ENCODE data around the gene NOS2.
"Not testable (repeated sequence)": the region's sequence is repeated elsewhere in the genome, so short reads cannot be mapped to it uniquely, and the experiment has no call there.

NOS2 gene

GRCh38 chr17:27756467-27757371 is 43.6 kb downstream of the NOS2 start:
- no peaks in the 10 kb centered on the region for H3K9me3 ChIP-seq (ENCODE audit: control insufficient read depth in 2 of 2, low read length in 2 of 2)
- no peak overlapping the region for H3K9ac ChIP-seq (ENCODE audit: low read depth in 1 of 2, low read length in 2 of 2)
- H3K4me1 ChIP-seq (ENCODE audit: control insufficient read depth in 2 of 2, insufficient read depth in 2 of 2, low read length in 2 of 2), result no peaks in the 10 kb centered on the region
- no peaks in the 10 kb centered on the region for H3K36me3 ChIP-seq (ENCODE audit: control insufficient read depth in 2 of 2, insufficient read depth in 2 of 2, low read length in 2 of 2)
- no peaks in the 10 kb centered on the region for H3K27me3 ChIP-seq (ENCODE audit: control insufficient read depth in 2 of 2, insufficient read depth in 2 of 2, low read length in 2 of 2)
- no peak overlapping the region for H3K27ac ChIP-seq (ENCODE audit: low read depth in 2 of 2, low read length in 2 of 2)
- no peak overlapping the region for H3K4me3 ChIP-seq (ENCODE audit: low read length in 2 of 2)

DNA sequence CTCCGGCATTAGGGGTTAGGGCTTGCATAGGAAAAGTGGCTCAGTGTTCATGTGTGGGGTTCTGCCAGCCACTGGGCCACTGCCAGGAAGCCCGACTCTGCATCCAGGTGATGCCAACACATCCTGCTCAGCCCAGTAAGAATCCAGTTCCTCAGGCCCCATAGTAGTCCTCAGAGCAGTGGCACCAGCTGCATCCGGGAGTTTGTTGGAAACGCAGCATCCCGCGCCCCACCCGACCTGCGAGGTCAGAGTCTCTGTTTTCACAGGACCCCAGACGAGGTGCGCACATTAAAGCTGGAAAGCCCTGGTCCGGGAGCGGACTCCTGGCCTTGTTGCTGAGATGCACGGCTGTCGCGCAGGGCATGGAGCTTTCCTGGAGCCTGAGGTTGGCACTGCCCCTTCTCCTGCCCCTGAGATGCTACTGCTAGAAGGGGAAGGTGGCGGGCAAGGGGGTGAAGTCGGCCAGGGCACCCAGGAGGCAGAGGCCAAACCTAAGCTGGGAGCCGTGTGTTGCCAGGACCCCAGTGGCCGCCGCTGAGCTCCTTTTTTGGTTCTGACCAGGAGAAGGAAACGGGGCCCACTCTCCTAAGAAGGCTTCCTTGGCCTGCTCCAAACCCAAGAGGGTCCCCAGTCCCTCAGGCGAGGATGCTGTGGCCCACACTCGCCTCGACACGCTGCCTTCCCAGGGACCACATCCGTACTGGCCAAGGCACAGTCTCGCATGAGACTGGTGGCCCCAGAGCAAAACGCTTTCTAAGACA is 44.4 kb downstream of the NOS2 start:
- no peaks in the 10 kb centered on the region for H3K36me3 ChIP-seq (ENCODE audit: control insufficient read depth in 2 of 2, insufficient read depth in 2 of 2, low read length in 2 of 2)
- H3K4me3 ChIP-seq (ENCODE audit: low read length in 2 of 2), result no peak overlapping the region
- no peaks in the 10 kb centered on the region for H3K4me1 ChIP-seq (ENCODE audit: control insufficient read depth in 2 of 2, insufficient read depth in 2 of 2, low read length in 2 of 2)
- no peaks in the 10 kb centered on the region for H3K9me3 ChIP-seq (ENCODE audit: control insufficient read depth in 2 of 2, low read length in 2 of 2)
- H3K27me3 ChIP-seq (ENCODE audit: control insufficient read depth in 2 of 2, insufficient read depth in 2 of 2, low read length in 2 of 2), result no peaks in the 10 kb centered on the region
- H3K27ac ChIP-seq (ENCODE audit: low read depth in 2 of 2, low read length in 2 of 2), result no peak overlapping the region
- H3K9ac ChIP-seq (ENCODE audit: low read depth in 1 of 2, low read length in 2 of 2), result no peak overlapping the region

- Histone ChIP-seq H3K9ac (ENCODE audit: low read depth in 1 of 2, low read length in 2 of 2) (no peak overlapping the region), H3K9me3 (ENCODE audit: control insufficient read depth in 2 of 2, low read length in 2 of 2) (no peaks in the 10 kb centered on the region), H3K4me3 (ENCODE audit: low read length in 2 of 2) (no peak overlapping the region), H3K4me1 (ENCODE audit: control insufficient read depth in 2 of 2, insufficient read depth in 2 of 2, low read length in 2 of 2) (no peaks in the 10 kb centered on the region), H3K27me3 (ENCODE audit: control insufficient read depth in 2 of 2, insufficient read depth in 2 of 2, low read length in 2 of 2) (no peaks in the 10 kb centered on the region), H3K27ac (ENCODE audit: low read depth in 2 of 2, low read length in 2 of 2) (no peak overlapping the region), H3K36me3 (ENCODE audit: control insufficient read depth in 2 of 2, insufficient read depth in 2 of 2, low read length in 2 of 2) (no peaks in the 10 kb centered on the region)
Measured at GRCh38 chr17:27754549-27754948, 45.8 kb downstream of the NOS2 start.

- not testable (repeated sequence) for H3K9me3 ChIP-seq (ENCODE audit: control insufficient read depth in 2 of 2, low read length in 2 of 2); H3K9ac ChIP-seq (ENCODE audit: low read depth in 1 of 2, low read length in 2 of 2); H3K4me1 ChIP-seq (ENCODE audit: control insufficient read depth in 2 of 2, insufficient read depth in 2 of 2, low read length in 2 of 2); H3K27ac ChIP-seq (ENCODE audit: low read depth in 2 of 2, low read length in 2 of 2); H3K4me3 ChIP-seq (ENCODE audit: low read length in 2 of 2); H3K36me3 ChIP-seq (ENCODE audit: control insufficient read depth in 2 of 2, insufficient read depth in 2 of 2, low read length in 2 of 2); H3K27me3 ChIP-seq (ENCODE audit: control insufficient read depth in 2 of 2, insufficient read depth in 2 of 2, low read length in 2 of 2)
Measured at GRCh38 chr17:27753726-27754125, 46.6 kb downstream of the NOS2 start.

DNA sequence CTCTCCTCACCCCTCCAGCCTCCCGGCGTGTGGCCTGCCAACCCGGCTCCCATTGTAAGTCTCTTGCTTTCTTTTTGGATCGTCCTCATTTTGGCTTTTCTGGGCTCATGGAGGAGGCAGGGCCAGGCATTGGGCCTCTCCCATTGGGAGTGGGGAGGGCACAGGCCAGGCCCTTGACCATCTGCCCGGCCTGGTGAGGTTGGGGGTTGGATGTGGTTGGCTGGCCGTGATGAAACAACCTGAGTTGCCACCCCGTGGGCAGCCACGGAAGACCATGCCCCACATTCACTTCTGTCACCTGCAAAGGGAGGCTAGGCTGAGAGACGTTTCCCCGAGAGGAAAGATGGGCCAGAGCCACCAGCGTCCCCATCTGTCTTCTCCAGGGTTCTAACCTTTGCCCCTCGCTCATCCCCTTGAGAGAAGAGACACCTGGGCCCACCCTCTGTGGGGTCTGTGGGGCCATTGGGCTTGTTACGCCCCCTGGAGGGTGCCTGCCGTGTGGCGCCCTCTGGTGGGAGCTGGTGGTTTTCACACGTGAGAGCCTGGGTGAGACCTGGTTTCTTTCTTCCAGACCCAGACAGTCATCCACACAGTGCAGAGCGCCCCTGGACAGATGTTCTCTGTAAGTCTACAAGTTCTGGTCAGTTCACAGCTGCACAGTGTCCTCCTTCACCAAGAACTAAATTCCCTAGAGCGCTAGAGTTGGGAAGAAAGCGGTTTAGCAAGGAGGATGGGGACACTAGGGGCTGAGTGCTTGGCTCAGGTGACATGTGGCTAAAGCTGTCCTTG is 47.3 kb downstream of the NOS2 start:
- H3K27ac ChIP-seq (ENCODE audit: low read depth in 2 of 2, low read length in 2 of 2); H3K9me3 ChIP-seq (ENCODE audit: control insufficient read depth in 2 of 2, low read length in 2 of 2); H3K9ac ChIP-seq (ENCODE audit: low read depth in 1 of 2, low read length in 2 of 2); H3K36me3 ChIP-seq (ENCODE audit: control insufficient read depth in 2 of 2, insufficient read depth in 2 of 2, low read length in 2 of 2); H3K4me3 ChIP-seq (ENCODE audit: low read length in 2 of 2); H3K27me3 ChIP-seq (ENCODE audit: control insufficient read depth in 2 of 2, insufficient read depth in 2 of 2, low read length in 2 of 2); H3K4me1 ChIP-seq (ENCODE audit: control insufficient read depth in 2 of 2, insufficient read depth in 2 of 2, low read length in 2 of 2): not testable (repeated sequence)

DNA sequence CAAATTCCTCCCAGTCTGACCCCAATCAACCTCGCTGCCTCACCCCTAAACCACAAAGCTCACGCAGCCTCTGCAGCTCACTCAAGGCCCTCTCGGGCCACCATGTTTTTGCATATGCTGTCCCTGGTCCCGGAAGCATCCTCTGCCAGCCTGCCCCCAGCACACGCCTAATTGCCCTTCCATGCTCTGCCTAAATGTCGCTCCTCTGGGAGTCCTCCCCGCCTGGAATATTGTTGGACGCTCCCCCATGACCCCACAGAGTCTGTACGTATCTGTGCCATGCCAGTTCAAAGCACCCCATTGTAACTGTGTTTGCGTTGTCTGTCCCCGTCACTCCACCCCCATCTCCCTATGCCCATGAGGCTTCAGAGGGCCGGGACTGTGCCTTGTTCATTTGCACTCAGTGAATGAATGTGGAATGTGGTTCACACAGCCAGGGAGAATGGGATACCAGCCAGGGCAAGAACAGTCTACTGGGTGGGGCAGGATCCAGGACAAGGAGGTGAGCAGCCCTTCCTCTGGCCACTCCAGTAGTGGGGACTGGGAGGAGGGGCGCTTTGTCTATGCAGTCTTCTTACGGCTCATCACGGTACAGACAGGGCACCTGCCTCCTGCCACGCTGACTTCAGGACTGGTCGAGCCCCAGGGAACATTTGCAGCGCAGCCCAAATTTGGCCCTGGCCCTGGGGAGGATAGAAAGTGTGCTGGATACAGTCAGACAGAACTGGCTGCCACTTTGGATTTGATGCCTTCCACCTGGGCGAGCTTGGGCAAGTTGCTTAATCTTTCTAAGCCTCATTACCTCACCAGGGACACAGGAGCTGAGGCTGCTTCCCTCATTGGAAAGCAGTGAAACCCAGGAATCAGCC is 48.5 kb downstream of the NOS2 start:
- H3K36me3 ChIP-seq (ENCODE audit: control insufficient read depth in 2 of 2, insufficient read depth in 2 of 2, low read length in 2 of 2), result no peaks in the 10 kb centered on the region

DNA sequence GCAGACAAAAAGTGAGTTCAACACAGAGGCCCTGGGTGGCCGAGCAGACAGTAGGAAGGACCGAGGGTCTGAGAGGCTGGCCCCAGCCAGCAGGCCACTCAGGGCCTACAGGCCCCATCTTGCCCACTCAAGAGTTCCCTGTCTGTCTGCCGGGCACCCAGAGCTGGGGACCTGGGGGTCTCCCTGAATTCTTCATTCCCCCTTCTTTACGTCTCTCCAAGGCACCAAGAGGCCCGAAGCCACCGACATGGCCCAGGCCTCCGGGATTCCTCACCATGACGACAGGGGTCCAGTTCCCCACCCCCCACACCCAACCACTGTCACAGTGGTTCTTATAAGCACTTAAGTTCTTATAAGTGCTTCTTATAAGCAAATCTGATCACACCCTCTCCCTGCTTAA is 49.2 kb downstream of the NOS2 start:
- Histone ChIP-seq H3K36me3 (ENCODE audit: control insufficient read depth in 2 of 2, insufficient read depth in 2 of 2, low read length in 2 of 2) (no peaks in the 10 kb centered on the region), H3K9me3 (ENCODE audit: control insufficient read depth in 2 of 2, low read length in 2 of 2) (no peaks in the 10 kb centered on the region), H3K27ac (ENCODE audit: low read depth in 2 of 2, low read length in 2 of 2) (no peak overlapping the region), H3K4me1 (ENCODE audit: control insufficient read depth in 2 of 2, insufficient read depth in 2 of 2, low read length in 2 of 2) (no peaks in the 10 kb centered on the region), H3K4me3 (ENCODE audit: low read length in 2 of 2) (no peak overlapping the region), H3K9ac (ENCODE audit: low read depth in 1 of 2, low read length in 2 of 2) (no peak overlapping the region), H3K27me3 (ENCODE audit: control insufficient read depth in 2 of 2, insufficient read depth in 2 of 2, low read length in 2 of 2) (no peaks in the 10 kb centered on the region)

More for the DNA sequence above, 48.5 kb downstream of the NOS2 start:
- Histone ChIP-seq H3K27ac (ENCODE audit: low read depth in 2 of 2, low read length in 2 of 2) (no peak overlapping the region), H3K4me3 (ENCODE audit: low read length in 2 of 2) (no peak overlapping the region), H3K9ac (ENCODE audit: low read depth in 1 of 2, low read length in 2 of 2) (no peak overlapping the region), H3K9me3 (ENCODE audit: control insufficient read depth in 2 of 2, low read length in 2 of 2) (no peaks in the 10 kb centered on the region), H3K27me3 (ENCODE audit: control insufficient read depth in 2 of 2, insufficient read depth in 2 of 2, low read length in 2 of 2) (no peaks in the 10 kb centered on the region), H3K4me1 (ENCODE audit: control insufficient read depth in 2 of 2, insufficient read depth in 2 of 2, low read length in 2 of 2) (no peaks in the 10 kb centered on the region)

DNA sequence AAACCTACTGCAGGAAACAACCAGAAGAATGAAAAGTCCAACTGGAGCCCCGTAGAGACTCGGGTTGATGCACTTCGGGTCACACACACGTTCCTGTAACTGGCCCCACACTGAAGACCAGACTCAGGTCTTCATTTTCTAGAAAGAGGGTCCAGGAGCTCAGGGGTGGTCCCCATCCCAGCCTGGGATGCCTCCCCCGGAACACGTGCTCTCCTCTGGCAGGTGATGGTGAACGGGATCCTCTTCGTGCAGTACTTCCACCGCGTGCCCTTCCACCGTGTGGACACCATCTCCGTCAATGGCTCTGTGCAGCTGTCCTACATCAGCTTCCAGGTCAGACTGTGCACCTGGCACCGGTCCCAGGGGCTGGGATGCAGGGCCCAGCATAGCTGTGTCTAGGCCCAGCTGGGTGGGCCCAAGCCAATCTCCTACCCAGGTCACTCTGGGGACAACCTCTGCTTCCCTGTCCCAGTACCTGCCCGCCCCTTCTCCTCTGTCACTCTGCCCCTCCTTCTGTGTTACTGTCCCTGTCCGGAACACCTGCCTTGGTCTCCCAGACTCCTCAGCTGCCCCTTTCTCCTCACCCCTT is 50.7 kb downstream of the NOS2 start:
- not testable (repeated sequence) for H3K36me3 ChIP-seq (ENCODE audit: control insufficient read depth in 2 of 2, insufficient read depth in 2 of 2, low read length in 2 of 2); H3K9me3 ChIP-seq (ENCODE audit: control insufficient read depth in 2 of 2, low read length in 2 of 2)

GRCh38 chr17:27748360-27748825 is 51.9 kb downstream of the NOS2 start:
- no peaks in the 10 kb centered on the region for H3K36me3 ChIP-seq (ENCODE audit: control insufficient read depth in 2 of 2, insufficient read depth in 2 of 2, low read length in 2 of 2)
- no peaks in the 10 kb centered on the region for H3K27me3 ChIP-seq (ENCODE audit: control insufficient read depth in 2 of 2, insufficient read depth in 2 of 2, low read length in 2 of 2)
- no peak overlapping the region for H3K27ac ChIP-seq (ENCODE audit: low read depth in 2 of 2, low read length in 2 of 2)
- H3K9ac ChIP-seq (ENCODE audit: low read depth in 1 of 2, low read length in 2 of 2), result no peak overlapping the region
- H3K4me1 ChIP-seq (ENCODE audit: control insufficient read depth in 2 of 2, insufficient read depth in 2 of 2, low read length in 2 of 2), result no peaks in the 10 kb centered on the region
- H3K9me3 ChIP-seq (ENCODE audit: control insufficient read depth in 2 of 2, low read length in 2 of 2), result no peaks in the 10 kb centered on the region
- no peak overlapping the region for H3K4me3 ChIP-seq (ENCODE audit: low read length in 2 of 2)

More for the DNA sequence above, 50.7 kb downstream of the NOS2 start:
- H3K4me1 ChIP-seq (ENCODE audit: control insufficient read depth in 2 of 2, insufficient read depth in 2 of 2, low read length in 2 of 2); H3K27ac ChIP-seq (ENCODE audit: low read depth in 2 of 2, low read length in 2 of 2); H3K4me3 ChIP-seq (ENCODE audit: low read length in 2 of 2); H3K9ac ChIP-seq (ENCODE audit: low read depth in 1 of 2, low read length in 2 of 2); H3K27me3 ChIP-seq (ENCODE audit: control insufficient read depth in 2 of 2, insufficient read depth in 2 of 2, low read length in 2 of 2): not testable (repeated sequence)
